Neutrophil (primary cell): ENCODE results near the gene MTCL3.

Experiments used
- H3K27ac ChIP-seq: fragments of 200-600 bp; sonication (generic); 2 replicates; pipeline ENCODE4 v1.5.1; 2016; ENCODE audit warnings: mild to moderate bottlenecking, moderate library complexity
- H3K27me3 ChIP-seq: fragments of 200-600 bp; sonication (generic); 2 replicates; pipeline ENCODE4 v1.6.0; 2016; ENCODE audit warnings: mild to moderate bottlenecking
- H3K36me3 ChIP-seq: fragments of 200-600 bp; sonication (generic); 2 replicates; pipeline ENCODE4 v1.5.1; 2017
- H3K4me1 ChIP-seq, 2 experiments: fragments of 200-600 bp in 1 of 2; sonication (generic) in 1 of 2; 1 replicate in 1 of 2; 2 replicates in 1 of 2; pipeline versions ENCODE4 v1.5.1 to v1.6.1; 2013 to 2016; ENCODE audit warnings: low read depth in 1 of 2, low read length in 1 of 2, mild to moderate bottlenecking in 1 of 2, moderate library complexity in 1 of 2; ENCODE audit not compliant: control insufficient read depth in 1 of 2, insufficient read depth in 1 of 2
- H3K4me3 ChIP-seq, 2 experiments: fragments of 200-600 bp in 1 of 2; sonication (generic) in 1 of 2; 1 replicate in 1 of 2; 2 replicates in 1 of 2; pipeline ENCODE4 v1.5.1; 2013 to 2016; ENCODE audit warnings: low read depth in 1 of 2, low read length in 1 of 2, mild to moderate bottlenecking in 1 of 2, moderate library complexity in 1 of 2
- H3K9me3 ChIP-seq: fragments of 200-600 bp; sonication (generic); 2 replicates; pipeline ENCODE4 v1.5.1; 2016
- TF ChIP-seq, protein P1 (sequence below): fragments of 200-600 bp; sonication (generic); IDR thresholded peaks from 2 replicates; pipeline ENCODE4 v1.5.1; 2016; ENCODE audit warnings: antibody characterized with exemption

The MTCL3 gene

GRCh38 chr6:127486934-127487333, 32.2 kb downstream of the MTCL3 start:
- H3K27ac ChIP-seq, result no peak overlapping the region
- no peak overlapping the region for H3K4me3 ChIP-seq
- H3K9me3 ChIP-seq, result no peaks in the 10 kb centered on the region
- H3K36me3 ChIP-seq, result no peaks in the 10 kb centered on the region
- H3K4me1 ChIP-seq, result no peaks in the 10 kb centered on the region
- H3K27me3 ChIP-seq, result no peaks in the 10 kb centered on the region
- TF ChIP-seq, protein P1, sequence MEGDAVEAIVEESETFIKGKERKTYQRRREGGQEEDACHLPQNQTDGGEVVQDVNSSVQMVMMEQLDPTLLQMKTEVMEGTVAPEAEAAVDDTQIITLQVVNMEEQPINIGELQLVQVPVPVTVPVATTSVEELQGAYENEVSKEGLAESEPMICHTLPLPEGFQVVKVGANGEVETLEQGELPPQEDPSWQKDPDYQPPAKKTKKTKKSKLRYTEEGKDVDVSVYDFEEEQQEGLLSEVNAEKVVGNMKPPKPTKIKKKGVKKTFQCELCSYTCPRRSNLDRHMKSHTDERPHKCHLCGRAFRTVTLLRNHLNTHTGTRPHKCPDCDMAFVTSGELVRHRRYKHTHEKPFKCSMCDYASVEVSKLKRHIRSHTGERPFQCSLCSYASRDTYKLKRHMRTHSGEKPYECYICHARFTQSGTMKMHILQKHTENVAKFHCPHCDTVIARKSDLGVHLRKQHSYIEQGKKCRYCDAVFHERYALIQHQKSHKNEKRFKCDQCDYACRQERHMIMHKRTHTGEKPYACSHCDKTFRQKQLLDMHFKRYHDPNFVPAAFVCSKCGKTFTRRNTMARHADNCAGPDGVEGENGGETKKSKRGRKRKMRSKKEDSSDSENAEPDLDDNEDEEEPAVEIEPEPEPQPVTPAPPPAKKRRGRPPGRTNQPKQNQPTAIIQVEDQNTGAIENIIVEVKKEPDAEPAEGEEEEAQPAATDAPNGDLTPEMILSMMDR, result no peak

- H3K27ac ChIP-seq, result no peak overlapping the region
- H3K4me3 ChIP-seq, result no peak overlapping the region
- H3K4me1 ChIP-seq, result no peaks in the 10 kb centered on the region
- H3K36me3 ChIP-seq, result no peaks in the 10 kb centered on the region
- no peaks in the 10 kb centered on the region for H3K27me3 ChIP-seq
- TF ChIP-seq, protein P1, result no peak
- H3K9me3 ChIP-seq, result no peaks in the 10 kb centered on the region
Observed at GRCh38 chr6:127484212-127484863, 34.8 kb downstream of the MTCL3 start.

- Histone ChIP-seq H3K4me1 (no peaks in the 10 kb centered on the region), H3K4me3 (no peak overlapping the region), H3K9me3 (no peaks in the 10 kb centered on the region), H3K27ac (no peak overlapping the region), H3K27me3 (no peaks in the 10 kb centered on the region), H3K36me3 (no peaks in the 10 kb centered on the region)
- TF ChIP-seq, protein P1, result no peak
Observed at GRCh38 chr6:127483399-127484055, 35.6 kb downstream of the MTCL3 start.

- Histone ChIP-seq H3K36me3 (no peaks in the 10 kb centered on the region), H3K9me3 (no peaks in the 10 kb centered on the region), H3K27me3 (no peaks in the 10 kb centered on the region), H3K4me1 (no peaks in the 10 kb centered on the region), H3K4me3 (no peak overlapping the region), H3K27ac (no peak overlapping the region)
- TF ChIP-seq, protein P1, result no peak
Observed at GRCh38 chr6:127482325-127482724, 36.8 kb downstream of the MTCL3 start.

DNA sequence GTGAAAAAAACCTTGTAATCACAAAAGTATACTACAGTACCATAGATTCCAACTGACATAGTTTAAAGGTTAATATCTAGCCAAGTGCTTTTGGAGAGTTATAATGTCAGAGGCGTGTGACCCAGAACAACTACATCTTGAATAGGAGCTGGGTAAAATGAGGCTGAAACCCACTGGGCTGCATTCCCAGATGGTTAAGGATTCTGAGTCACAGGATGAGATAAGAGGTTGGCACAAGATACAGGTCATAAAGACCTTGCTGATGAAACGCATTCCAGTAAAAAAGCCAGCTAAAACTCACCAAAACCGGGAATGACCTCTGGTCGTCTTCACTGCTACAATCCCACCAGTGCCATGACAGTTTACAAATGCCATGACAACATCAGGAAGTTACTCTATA, 37.5 kb downstream of the MTCL3 start:
- no peak overlapping the region for H3K27ac ChIP-seq
- H3K4me3 ChIP-seq, result no peak overlapping the region
- H3K4me1 ChIP-seq, result no peaks in the 10 kb centered on the region

More for the DNA sequence above, 37.5 kb downstream of the MTCL3 start:
- Histone ChIP-seq H3K36me3 (no peaks in the 10 kb centered on the region), H3K9me3 (no peaks in the 10 kb centered on the region), H3K27me3 (peaks cover 3% of the 10 kb centered on the region)
- TF ChIP-seq, protein P1, result no peak
